Cortex of kidney (tissue), 1 donor: Measurements from ENCODE around the gene KCNMA1.
"Not testable (repeated sequence)": the region's sequence is repeated elsewhere in the genome, so short reads cannot be mapped to it uniquely, and the experiment has no call there.

Source experiments
- DNase-seq: peaks from one replicate; lab custom pipeline; 2025; lab: John Stamatoyannopoulos, UW

KCNMA1 gene

GRCh38 chr10:77416311-77417135 lies 221.1 kb downstream of the KCNMA1 start:
- DNase-seq, result no peak

- DNase-seq, result no peak
Observed at GRCh38 chr10:77415313-77415960, 222.2 kb downstream of the KCNMA1 start.

GRCh38 chr10:77413231-77413630 lies 224.4 kb downstream of the KCNMA1 start:
- DNase-seq, result no peak

GRCh38 chr10:77412573-77413133 lies 225.0 kb downstream of the KCNMA1 start:
- DNase-seq, result not testable (repeated sequence)

GRCh38 chr10:77411805-77412204 lies 225.8 kb downstream of the KCNMA1 start:
- no peak for DNase-seq

GRCh38 chr10:77410523-77410922 lies 227.1 kb downstream of the KCNMA1 start:
- no peak for DNase-seq

- DNase-seq, result no peak
Observed at GRCh38 chr10:77409697-77410471, 227.7 kb downstream of the KCNMA1 start.

- no peak for DNase-seq
Observed at GRCh38 chr10:77408259-77408658, 229.3 kb downstream of the KCNMA1 start.

- DNase-seq, result no peak
Observed at GRCh38 chr10:77406764-77407430, 230.7 kb downstream of the KCNMA1 start.

GRCh38 chr10:77405771-77406241 lies 231.8 kb downstream of the KCNMA1 start:
- no peak for DNase-seq

- DNase-seq, result no peak
Observed at GRCh38 chr10:77404810-77405209, 232.8 kb downstream of the KCNMA1 start.

GRCh38 chr10:77403761-77404160 lies 233.8 kb downstream of the KCNMA1 start:
- no peak for DNase-seq

GRCh38 chr10:77401683-77402082 lies 235.9 kb downstream of the KCNMA1 start:
- no peak for DNase-seq

- no peak for DNase-seq
Observed at GRCh38 chr10:77400033-77400432, 237.6 kb downstream of the KCNMA1 start.

GRCh38 chr10:77398986-77399755 lies 238.4 kb downstream of the KCNMA1 start:
- DNase-seq, result no peak

- DNase-seq, result no peak
Observed at GRCh38 chr10:77398558-77398957, 239.1 kb downstream of the KCNMA1 start.

- no peak for DNase-seq
Observed at GRCh38 chr10:77397103-77397502, 240.5 kb downstream of the KCNMA1 start.

GRCh38 chr10:77396290-77396689 lies 241.3 kb downstream of the KCNMA1 start:
- no peak for DNase-seq

- no peak for DNase-seq
Observed at GRCh38 chr10:77393821-77394501, 243.6 kb downstream of the KCNMA1 start.

GRCh38 chr10:77393411-77393810 lies 244.2 kb downstream of the KCNMA1 start:
- no peak for DNase-seq
